HCT116 (cell line): ENCODE results near the gene MAPKBP1. TPM values are rescaled to one million over a fixed set of nuclear protein-coding genes. Genes with fewer than 3 reads are reported as not detected.

Experiments used
- ATAC-seq: fragments of 200-7000 bp; cut with Tn5 transposase; 2 replicates; pipeline ENCODE4 v1.9.1; 2020; ENCODE audit warnings: mild to moderate bottlenecking, moderate library complexity
- BruUV-seq: library from RNA; stranded (reverse); fragments of 400-500 nt; replicated peaks from 2 replicates; lab custom pipeline; 2021; lab: Mats Ljungman, UMichigan
- CTCF ChIA-PET: fragments of 300-600 bp; sonication (Branson Sonifier 250); formaldehyde crosslinking; loops from one replicate; lab custom pipeline; 2021; ENCODE audit warnings: antibody characterized with exemption; lab: Charles Lee
- POLR2A ChIA-PET: fragments of 300-600, 350-600 bp; sonication (Branson Sonifier 250); formaldehyde crosslinking; loops from one replicate; lab custom pipeline; 2021; ENCODE audit warnings: antibody characterized with exemption; lab: Charles Lee
- RAD21 ChIA-PET, 2 experiments: fragments of 300-600 bp; sonication (Branson Sonifier 250); formaldehyde crosslinking; loops; one replicate each; lab custom pipeline; 2023; ENCODE audit warnings: low total read pairs in 2 of 2; ENCODE audit not compliant: uncharacterized antibody in 2 of 2, unreplicated experiment in 2 of 2, low non-redundant PET in 1 of 2; lab: Charles Lee
- DNase-seq: peaks from one replicate; pipeline ENCODE4 v3.0.0-alpha.2; 2010; ENCODE audit warnings: low read depth, low spot score
- H2AFZ ChIP-seq: fragments of 200-600 bp; shearing (Covaris generic), sonication (generic); 2 replicates; pipeline ENCODE4 v1.6.1; 2017; ENCODE audit warnings: low read depth, mixed run types, mixed read lengths, antibody characterized with exemption, low read length; ENCODE audit not compliant: poor library complexity, severe bottlenecking
- H3K27ac ChIP-seq: 2 replicates; pipeline ENCODE4 v1.5.1; 2012; ENCODE audit warnings: low read depth, low read length
- H3K27me3 ChIP-seq: fragments of 200-600 bp; sonication (generic); 2 replicates; pipeline ENCODE4 v1.6.1; 2016; ENCODE audit warnings: mixed run types, low read length, mixed read lengths; ENCODE audit not compliant: insufficient read depth
- H3K36me3 ChIP-seq, 2 experiments: fragments of 200-500 bp in 1 of 2; fragments of 200-600 bp in 1 of 2; sonication (Bioruptor generic) in 1 of 2; sonication (generic) in 1 of 2; 2 replicates each; pipeline versions ENCODE4 v1.5.1 to v1.6.1; 2014 to 2016; ENCODE audit warnings: low read length in 2 of 2, inconsistent platforms in 1 of 2, mixed read lengths in 1 of 2, mixed run types in 1 of 2; ENCODE audit not compliant: insufficient read depth in 2 of 2, control insufficient read depth in 1 of 2
- H3K4me1 ChIP-seq, 2 experiments: fragments of 200-600 bp in 1 of 2; sonication (generic) in 1 of 2; 2 replicates each; pipeline versions ENCODE4 v1.5.1 to v1.6.1; 2012 to 2017; ENCODE audit warnings: low read length in 2 of 2, inconsistent platforms in 1 of 2, mild to moderate bottlenecking in 1 of 2, mixed read lengths in 1 of 2, mixed run types in 1 of 2, moderate library complexity in 1 of 2; ENCODE audit not compliant: insufficient read depth in 2 of 2, control insufficient read depth in 1 of 2
- H3K4me2 ChIP-seq: fragments of 200-600 bp; sonication (generic); 2 replicates; pipeline ENCODE4 v1.6.1; 2017; ENCODE audit warnings: mixed run types, low read length, mixed read lengths
- H3K4me3 ChIP-seq, 2 experiments: fragments of 200-600 bp in 1 of 2; sonication (generic) in 1 of 2; replicated peaks in 1 of 2; 2 replicates each; pipeline ENCODE4 v1.5.1; 2011 to 2016; ENCODE audit warnings: low read length in 2 of 2, control low read depth in 1 of 2, low read depth in 1 of 2, mild to moderate bottlenecking in 1 of 2, mixed read lengths in 1 of 2, mixed run types in 1 of 2
- H3K79me2 ChIP-seq: fragments of 200-600 bp; sonication (generic); 2 replicates; pipeline ENCODE4 v1.6.1; 2017; ENCODE audit warnings: mild to moderate bottlenecking, mixed run types, low read length, moderate library complexity, mixed read lengths; ENCODE audit not compliant: insufficient read depth
- H3K9ac ChIP-seq: fragments of 200-600 bp; sonication (generic); 2 replicates; pipeline ENCODE4 v1.6.1; 2016; ENCODE audit warnings: low read length, mixed read lengths
- H3K9me2 ChIP-seq: fragments of 200-600 bp; sonication (generic), shearing (Covaris generic); 2 replicates; pipeline ENCODE4 v1.6.1; 2017; ENCODE audit warnings: mixed run types, mild to moderate bottlenecking, moderate library complexity; ENCODE audit not compliant: insufficient read depth
- H3K9me3 ChIP-seq, 2 experiments: fragments of 200-500 bp in 1 of 2; fragments of 200-600 bp in 1 of 2; sonication (Bioruptor generic) in 1 of 2; sonication (generic) in 1 of 2; 2 replicates each; pipeline ENCODE4 v1.6.1; 2014 to 2017; ENCODE audit warnings: low read length in 2 of 2, mixed read lengths in 2 of 2, inconsistent platforms in 1 of 2, low read depth in 1 of 2, mild to moderate bottlenecking in 1 of 2, mixed run types in 1 of 2, moderate library complexity in 1 of 2; ENCODE audit not compliant: control insufficient read depth in 1 of 2, insufficient read depth in 1 of 2
- H4K20me1 ChIP-seq: fragments of 200-600 bp; sonication (generic), shearing (Covaris generic); 2 replicates; pipeline ENCODE4 v1.6.1; 2017; ENCODE audit warnings: mixed run types, mild to moderate bottlenecking, moderate library complexity; ENCODE audit not compliant: insufficient read depth
- CBX3 ChIP-seq: IDR thresholded peaks from 2 replicates; pipeline ENCODE4 v1.6.1; 2012; ENCODE audit warnings: low read depth
- CEBPB ChIP-seq: IDR thresholded peaks from 2 replicates; pipeline ENCODE4 v1.6.1; 2012; ENCODE audit warnings: low read depth
- EGR1 ChIP-seq: IDR thresholded peaks from 2 replicates; pipeline ENCODE4 v1.6.1; 2012; ENCODE audit warnings: low read depth
- ELF1 ChIP-seq: IDR thresholded peaks from 2 replicates; pipeline ENCODE4 v1.6.1; 2012; ENCODE audit warnings: low read depth, borderline replicate concordance
- EZH2 ChIP-seq: fragments of 200-600 bp; sonication (generic); IDR thresholded peaks from 2 replicates; pipeline ENCODE4 v1.6.1; 2017; ENCODE audit warnings: antibody characterized with exemption, mixed run types
- EZH2phosphoT487 ChIP-seq: fragments of 200-600 bp; IDR thresholded peaks from 2 replicates; pipeline ENCODE4 v1.6.1; 2018; ENCODE audit warnings: antibody characterized with exemption, borderline replicate concordance
- FOSL1 ChIP-seq: IDR thresholded peaks from 2 replicates; pipeline ENCODE4 v1.6.1; 2012; ENCODE audit warnings: low read depth
- JUND ChIP-seq: IDR thresholded peaks from 2 replicates; pipeline ENCODE4 v1.6.1; 2012
- POLR2A ChIP-seq: IDR thresholded peaks from 2 replicates; pipeline ENCODE4 v1.7.0; 2011; ENCODE audit warnings: borderline replicate concordance; ENCODE audit not compliant: insufficient read depth, insufficient read length; ENCODE audit errors: extremely low read depth
- POLR2AphosphoS5 ChIP-seq: IDR thresholded peaks from 2 replicates; pipeline ENCODE4 v1.6.1; 2011; ENCODE audit warnings: mild to moderate bottlenecking, low read depth, low read length, moderate library complexity
- RAD21 ChIP-seq: IDR thresholded peaks from 2 replicates; pipeline ENCODE4 v1.6.1; 2012; ENCODE audit warnings: low read depth, mild to moderate bottlenecking
- SP1 ChIP-seq: IDR thresholded peaks from 2 replicates; pipeline ENCODE4 v1.6.1; 2012; ENCODE audit warnings: low read depth
- SRF ChIP-seq: IDR thresholded peaks from 2 replicates; pipeline ENCODE4 v1.6.1; 2012; ENCODE audit warnings: low read depth
- YY1 ChIP-seq: IDR thresholded peaks from 2 replicates; pipeline ENCODE4 v1.6.1; 2011; ENCODE audit warnings: low read length, low read depth, moderate library complexity, mild to moderate bottlenecking; ENCODE audit not compliant: insufficient replicate concordance; ENCODE audit errors: extremely low read depth
- ZFX ChIP-seq: fragments of 450-650 bp; IDR thresholded peaks from 2 replicates; pipeline ENCODE4 v1.6.1; 2017
- ZNF274 ChIP-seq: fragments of 200-500 bp; sonication (Bioruptor generic); IDR thresholded peaks from 2 replicates; pipeline ENCODE4 v1.6.1; 2014; ENCODE audit warnings: mild to moderate bottlenecking, low read depth, low read length, inconsistent platforms
- intact Hi-C: fragments of 100-400 bp; cut with micrococcal nuclease; formaldehyde crosslinking; loops from 2 replicates; pipeline ENCODE4 v1.10.0; 2022
- total RNA-seq: library from RNA; stranded (reverse); gene quantifications from one replicate; pipeline ENCODE4 v1.2.1, GENCODE V29; 2021; ENCODE audit not compliant: unreplicated experiment
- TF ChIP-seq, protein P1 (sequence below): IDR thresholded peaks from 2 replicates; pipeline ENCODE4 v1.6.1; 2011; ENCODE audit warnings: mild to moderate bottlenecking, low read length, moderate library complexity; ENCODE audit not compliant: insufficient replicate concordance; ENCODE audit errors: extremely low read depth
- TF ChIP-seq, protein P2 (sequence below): IDR thresholded peaks from 2 replicates; pipeline ENCODE4 v1.6.1; 2012; ENCODE audit warnings: low read depth

The MAPKBP1 gene
- total RNA-seq, 1 experiment from 2014 or later: 21.3 TPM

DNA sequence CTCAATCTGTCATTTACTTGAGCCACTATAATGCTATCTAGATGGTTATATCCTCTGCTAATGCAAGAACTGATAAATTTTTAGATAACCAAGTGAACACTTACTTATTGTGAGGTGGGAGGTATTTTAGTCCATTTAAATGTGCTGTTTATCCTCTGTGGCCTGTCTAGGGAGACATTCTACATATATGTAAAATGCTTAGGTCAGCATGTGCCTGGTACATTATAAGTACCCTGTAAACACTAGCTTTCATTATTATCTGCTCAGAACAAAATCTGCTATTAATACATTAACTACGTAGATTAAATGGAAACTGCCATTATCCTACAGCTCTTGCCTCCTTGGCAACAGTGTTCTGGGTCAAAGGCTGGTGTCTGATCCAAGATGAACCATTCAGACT, 41.8 kb upstream of the MAPKBP1 start:
- TF ChIP-seq POLR2AphosphoS5: no peak
- TF ChIP-seq FOSL1: no peak
- TF ChIP-seq EZH2: no peak
- TF ChIP-seq, protein P1, sequence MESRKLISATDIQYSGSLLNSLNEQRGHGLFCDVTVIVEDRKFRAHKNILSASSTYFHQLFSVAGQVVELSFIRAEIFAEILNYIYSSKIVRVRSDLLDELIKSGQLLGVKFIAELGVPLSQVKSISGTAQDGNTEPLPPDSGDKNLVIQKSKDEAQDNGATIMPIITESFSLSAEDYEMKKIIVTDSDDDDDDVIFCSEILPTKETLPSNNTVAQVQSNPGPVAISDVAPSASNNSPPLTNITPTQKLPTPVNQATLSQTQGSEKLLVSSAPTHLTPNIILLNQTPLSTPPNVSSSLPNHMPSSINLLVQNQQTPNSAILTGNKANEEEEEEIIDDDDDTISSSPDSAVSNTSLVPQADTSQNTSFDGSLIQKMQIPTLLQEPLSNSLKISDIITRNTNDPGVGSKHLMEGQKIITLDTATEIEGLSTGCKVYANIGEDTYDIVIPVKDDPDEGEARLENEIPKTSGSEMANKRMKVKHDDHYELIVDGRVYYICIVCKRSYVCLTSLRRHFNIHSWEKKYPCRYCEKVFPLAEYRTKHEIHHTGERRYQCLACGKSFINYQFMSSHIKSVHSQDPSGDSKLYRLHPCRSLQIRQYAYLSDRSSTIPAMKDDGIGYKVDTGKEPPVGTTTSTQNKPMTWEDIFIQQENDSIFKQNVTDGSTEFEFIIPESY: no peak
- no peak for TF ChIP-seq ZNF274
- TF ChIP-seq CBX3: no peak
- TF ChIP-seq POLR2A: no peak
- TF ChIP-seq, protein P2, sequence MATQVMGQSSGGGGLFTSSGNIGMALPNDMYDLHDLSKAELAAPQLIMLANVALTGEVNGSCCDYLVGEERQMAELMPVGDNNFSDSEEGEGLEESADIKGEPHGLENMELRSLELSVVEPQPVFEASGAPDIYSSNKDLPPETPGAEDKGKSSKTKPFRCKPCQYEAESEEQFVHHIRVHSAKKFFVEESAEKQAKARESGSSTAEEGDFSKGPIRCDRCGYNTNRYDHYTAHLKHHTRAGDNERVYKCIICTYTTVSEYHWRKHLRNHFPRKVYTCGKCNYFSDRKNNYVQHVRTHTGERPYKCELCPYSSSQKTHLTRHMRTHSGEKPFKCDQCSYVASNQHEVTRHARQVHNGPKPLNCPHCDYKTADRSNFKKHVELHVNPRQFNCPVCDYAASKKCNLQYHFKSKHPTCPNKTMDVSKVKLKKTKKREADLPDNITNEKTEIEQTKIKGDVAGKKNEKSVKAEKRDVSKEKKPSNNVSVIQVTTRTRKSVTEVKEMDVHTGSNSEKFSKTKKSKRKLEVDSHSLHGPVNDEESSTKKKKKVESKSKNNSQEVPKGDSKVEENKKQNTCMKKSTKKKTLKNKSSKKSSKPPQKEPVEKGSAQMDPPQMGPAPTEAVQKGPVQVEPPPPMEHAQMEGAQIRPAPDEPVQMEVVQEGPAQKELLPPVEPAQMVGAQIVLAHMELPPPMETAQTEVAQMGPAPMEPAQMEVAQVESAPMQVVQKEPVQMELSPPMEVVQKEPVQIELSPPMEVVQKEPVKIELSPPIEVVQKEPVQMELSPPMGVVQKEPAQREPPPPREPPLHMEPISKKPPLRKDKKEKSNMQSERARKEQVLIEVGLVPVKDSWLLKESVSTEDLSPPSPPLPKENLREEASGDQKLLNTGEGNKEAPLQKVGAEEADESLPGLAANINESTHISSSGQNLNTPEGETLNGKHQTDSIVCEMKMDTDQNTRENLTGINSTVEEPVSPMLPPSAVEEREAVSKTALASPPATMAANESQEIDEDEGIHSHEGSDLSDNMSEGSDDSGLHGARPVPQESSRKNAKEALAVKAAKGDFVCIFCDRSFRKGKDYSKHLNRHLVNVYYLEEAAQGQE: no peak
- no peak for TF ChIP-seq EZH2phosphoT487
- TF ChIP-seq CEBPB: no peak
- TF ChIP-seq YY1: no peak
- TF ChIP-seq RAD21: no peak
- no peak for TF ChIP-seq SRF
- no peak for TF ChIP-seq JUND
- no peak for TF ChIP-seq ZFX
- TF ChIP-seq EGR1: no peak
- TF ChIP-seq ELF1: no peak
- TF ChIP-seq SP1: no peak
- ATAC-seq: no peak
- Histone ChIP-seq H3K9ac (no peak overlapping the region), H3K9me3 (no peaks in the 10 kb centered on the region), H3K27ac (no peak overlapping the region), H2AFZ (no peak overlapping the region), H3K27me3 (no peaks in the 10 kb centered on the region), H3K4me3 (no peak overlapping the region), H3K4me2 (no peak overlapping the region), H3K9me2 (no peaks in the 10 kb centered on the region), H3K79me2 (no peaks in the 10 kb centered on the region), H3K4me1 (no peaks in the 10 kb centered on the region), H4K20me1 (no peaks in the 10 kb centered on the region), H3K36me3 (peaks cover 9 to 17% of the 10 kb centered on the region in 2 experiments; a peak in 3 of 4 replicates)
- RAD21 ChIA-PET: no interaction called here
- BruUV-seq: no TSS peak
- intact Hi-C loops: no loop called here
- POLR2A ChIA-PET: no interaction called here
- DNase-seq: no peak
- CTCF ChIA-PET: no interaction called here
